ENCODE results near the gene ASPSCR1.

The ASPSCR1 gene

GRCh38 chr17:82014432-82014831 is 37.0 kb downstream of the ASPSCR1 start:
- no peak for TF ChIP-seq TAF1 (IDR thresholded peaks at IDR 0.05; ENCODE audit: borderline replicate concordance, insufficient read depth, low read length)
- TF ChIP-seq FOXP2 (optimal IDR thresholded peaks at IDR 0.05; ENCODE audit: borderline replicate concordance, extremely low read depth, extremely low read length, insufficient read depth) = no peak
- no peak for TF ChIP-seq REST (IDR thresholded peaks at IDR 0.05; ENCODE audit: insufficient read depth in 1 of 2, low read depth in 2 of 2, low read length in 2 of 2)
- no peak for TF ChIP-seq POLR2AphosphoS5 (IDR thresholded peaks at IDR 0.05; ENCODE audit: low read depth, low read length)
- TF ChIP-seq SIN3A (IDR thresholded peaks at IDR 0.05; ENCODE audit: borderline replicate concordance, insufficient read depth, low read length) = no peak

GRCh38 chr17:82014971-82015310 is 37.5 kb downstream of the ASPSCR1 start:
- TF ChIP-seq FOXP2 (optimal IDR thresholded peaks at IDR 0.05; ENCODE audit: borderline replicate concordance, extremely low read depth, extremely low read length, insufficient read depth) (no peak), SIN3A (IDR thresholded peaks at IDR 0.05; ENCODE audit: borderline replicate concordance, insufficient read depth, low read length) (no peak), REST (IDR thresholded peaks at IDR 0.05; ENCODE audit: insufficient read depth in 1 of 2, low read depth in 2 of 2, low read length in 2 of 2) (no peak), TAF1 (IDR thresholded peaks at IDR 0.05; ENCODE audit: borderline replicate concordance, insufficient read depth, low read length) (no peak), POLR2AphosphoS5 (IDR thresholded peaks at IDR 0.05; ENCODE audit: low read depth, low read length) (no peak)

GRCh38 chr17:82015311-82015971 is 38.0 kb downstream of the ASPSCR1 start:
- TF ChIP-seq REST (IDR thresholded peaks at IDR 0.05; ENCODE audit: insufficient read depth in 1 of 2, low read depth in 2 of 2, low read length in 2 of 2) (no peak), FOXP2 (optimal IDR thresholded peaks at IDR 0.05; ENCODE audit: borderline replicate concordance, extremely low read depth, extremely low read length, insufficient read depth) (no peak), TAF1 (IDR thresholded peaks at IDR 0.05; ENCODE audit: borderline replicate concordance, insufficient read depth, low read length) (no peak), POLR2AphosphoS5 (IDR thresholded peaks at IDR 0.05; ENCODE audit: low read depth, low read length) (no peak), SIN3A (IDR thresholded peaks at IDR 0.05; ENCODE audit: borderline replicate concordance, insufficient read depth, low read length) (no peak)

- TF ChIP-seq POLR2AphosphoS5 (IDR thresholded peaks at IDR 0.05; ENCODE audit: low read depth, low read length) = no peak
- TF ChIP-seq FOXP2 (optimal IDR thresholded peaks at IDR 0.05; ENCODE audit: borderline replicate concordance, extremely low read depth, extremely low read length, insufficient read depth) = no peak
- TF ChIP-seq SIN3A (IDR thresholded peaks at IDR 0.05; ENCODE audit: borderline replicate concordance, insufficient read depth, low read length) = no peak
- TF ChIP-seq REST (IDR thresholded peaks at IDR 0.05; ENCODE audit: insufficient read depth in 1 of 2, low read depth in 2 of 2, low read length in 2 of 2) = no peak
- TF ChIP-seq TAF1 (IDR thresholded peaks at IDR 0.05; ENCODE audit: borderline replicate concordance, insufficient read depth, low read length) = no peak
Observed at GRCh38 chr17:82016061-82016874, 38.8 kb downstream of the ASPSCR1 start.
